Endothelial cell (in vitro differentiated cells): ENCODE data around the gene ARL4C. TPM values are rescaled to one million over a fixed set of nuclear protein-coding genes. Genes with fewer than 3 reads are reported as not detected.
"Not testable (repeated sequence)": the region's sequence is repeated elsewhere in the genome, so short reads cannot be mapped to it uniquely, and the experiment has no call there.

Source experiments
- DNase-seq: peaks from one replicate; pipeline ENCODE4 v3.0.0; 2021; ENCODE audit warnings: low spot score
- H3K27ac Mint-ChIP-seq: one replicate; pipeline ENCODE4 v1.8.0; 2021; ENCODE audit warnings: mixed read lengths, inconsistent platforms; ENCODE audit not compliant: unreplicated experiment
- H3K27me3 Mint-ChIP-seq: one replicate; pipeline ENCODE4 v1.8.0; 2021; ENCODE audit warnings: mild to moderate bottlenecking, moderate library complexity, mixed read lengths, inconsistent platforms; ENCODE audit not compliant: unreplicated experiment
- H3K36me3 Mint-ChIP-seq: one replicate; pipeline ENCODE4 v1.8.0; 2021; ENCODE audit warnings: mild to moderate bottlenecking, low read depth, mixed read lengths, inconsistent platforms; ENCODE audit not compliant: unreplicated experiment
- H3K4me1 Mint-ChIP-seq: one replicate; pipeline ENCODE4 v1.8.0; 2021; ENCODE audit warnings: mild to moderate bottlenecking, mixed read lengths, inconsistent platforms; ENCODE audit not compliant: unreplicated experiment
- H3K4me3 Mint-ChIP-seq: one replicate; pipeline ENCODE4 v1.8.0; 2021; ENCODE audit warnings: mild to moderate bottlenecking, mixed read lengths, inconsistent platforms; ENCODE audit not compliant: unreplicated experiment
- H3K9me3 Mint-ChIP-seq: one replicate; pipeline ENCODE4 v1.8.0; 2021; ENCODE audit warnings: mixed read lengths, inconsistent platforms; ENCODE audit not compliant: unreplicated experiment
- CTCF ChIP-seq: fragments of 200-600 bp; sonication (generic); IDR thresholded peaks from one replicate; pipeline ENCODE4 v1.5.0; 2021; ENCODE audit warnings: antibody characterized with exemption; ENCODE audit not compliant: unreplicated experiment
- total RNA-seq: library from RNA; stranded (reverse); fragmentation: NEBNext Ultra II Directional; extraction: Animal tissue kit (Norgen Biotek cat#: 25700); gene quantifications from one replicate; pipeline ENCODE4 v1.2.1, GENCODE V29; 2021; ENCODE audit not compliant: unreplicated experiment

Gene ARL4C
- total RNA-seq, 1 donor from 2014 or later: 17.9 TPM

GRCh38 chr2:234462218-234462992 is 34.5 kb downstream of the ARL4C start:
- no peak for DNase-seq
- peaks cover 2% of the 10 kb centered on the region for H3K4me1 Mint-ChIP-seq
- peaks cover 4% of the 10 kb centered on the region for H3K27me3 Mint-ChIP-seq
- no peaks in the 10 kb centered on the region for H3K36me3 Mint-ChIP-seq
- no peaks in the 10 kb centered on the region for H3K9me3 Mint-ChIP-seq
- no peak overlapping the region for H3K27ac Mint-ChIP-seq
- no peak for TF ChIP-seq CTCF
- H3K4me3 Mint-ChIP-seq: no peak overlapping the region

- DNase-seq: no peak
- Mint-ChIP-seq H3K4me1 (no peaks in the 10 kb centered on the region), H3K4me3 (no peak overlapping the region), H3K9me3 (no peaks in the 10 kb centered on the region), H3K27ac (no peak overlapping the region), H3K27me3 (no peaks in the 10 kb centered on the region), H3K36me3 (no peaks in the 10 kb centered on the region)
- TF ChIP-seq CTCF: no peak
Measured at GRCh38 chr2:234459401-234460009, 37.4 kb downstream of the ARL4C start.

DNA sequence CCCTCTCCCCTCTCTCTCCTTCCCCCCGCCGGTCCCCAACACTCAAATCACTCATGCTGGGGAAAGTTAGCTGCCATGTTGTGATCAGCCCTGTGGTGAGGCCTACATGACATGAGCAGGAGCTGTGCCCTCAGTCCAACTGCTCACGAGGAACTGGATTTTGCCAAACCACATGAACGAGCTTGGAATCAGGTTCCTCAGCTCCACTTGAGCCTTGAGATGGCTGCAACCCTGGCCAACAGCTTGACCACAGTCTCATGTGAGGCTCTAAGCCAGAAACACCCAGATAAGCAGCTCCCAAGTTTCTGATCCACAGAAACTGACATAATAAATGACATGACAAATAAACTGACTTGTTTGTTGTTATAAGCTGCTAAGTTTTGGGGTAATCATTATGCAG is 38.4 kb downstream of the ARL4C start:
- TF ChIP-seq CTCF: no peak
- Mint-ChIP-seq H3K27ac (no peak overlapping the region), H3K27me3 (no peaks in the 10 kb centered on the region), H3K4me1 (no peaks in the 10 kb centered on the region), H3K9me3 (no peaks in the 10 kb centered on the region), H3K4me3 (no peak overlapping the region), H3K36me3 (no peaks in the 10 kb centered on the region)
- DNase-seq: no peak

- DNase-seq: no peak
- H3K27ac Mint-ChIP-seq: no peak overlapping the region
- H3K27me3 Mint-ChIP-seq: no peaks in the 10 kb centered on the region
- no peaks in the 10 kb centered on the region for H3K36me3 Mint-ChIP-seq
- H3K9me3 Mint-ChIP-seq: no peaks in the 10 kb centered on the region
- TF ChIP-seq CTCF: no peak
- H3K4me3 Mint-ChIP-seq: no peak overlapping the region
- H3K4me1 Mint-ChIP-seq: no peaks in the 10 kb centered on the region
Measured at GRCh38 chr2:234457421-234457820, 39.5 kb downstream of the ARL4C start.

DNA sequence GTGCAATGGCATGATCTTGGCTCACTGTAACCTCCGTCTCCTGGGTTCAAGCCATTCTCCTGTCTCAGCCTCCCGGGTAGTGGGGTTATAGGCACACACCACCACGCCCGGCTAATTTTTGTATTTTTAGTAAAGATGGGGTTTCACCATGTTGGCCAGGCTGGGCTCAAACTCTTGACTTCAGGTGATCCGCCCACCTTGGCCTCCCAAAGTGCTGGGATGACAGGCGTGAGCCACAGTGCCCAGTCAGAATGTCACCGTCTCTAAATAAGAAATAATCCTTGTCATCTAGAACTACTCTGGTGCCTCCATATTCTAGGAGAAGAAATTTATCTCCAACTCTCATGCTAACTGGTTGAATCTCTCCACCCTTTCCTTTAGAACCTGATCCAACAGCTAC is 41.6 kb downstream of the ARL4C start:
- H3K27me3 Mint-ChIP-seq, H3K36me3 Mint-ChIP-seq, H3K4me3 Mint-ChIP-seq, H3K4me1 Mint-ChIP-seq, H3K27ac Mint-ChIP-seq, DNase-seq, H3K9me3 Mint-ChIP-seq: not testable (repeated sequence)
